Uterus (tissue), 2 donors: ENCODE results near the gene DUSP7.

Source experiments
- CTCF ChIP-seq, 4 experiments: fragments of 200-600 bp in 2 of 4; fragments of 450-650 bp in 2 of 4; sonication (generic) in 2 of 4; IDR thresholded peaks; one replicate each; pipeline ENCODE4 v1.5.1; 2016 to 2019; ENCODE audit warnings: antibody characterized with exemption in 4 of 4, mild to moderate bottlenecking in 2 of 4, moderate library complexity in 1 of 4
- POLR2A ChIP-seq, 2 donors: fragments of 450-650 bp; IDR thresholded peaks; one replicate each; pipeline ENCODE4 v1.6.1; 2016; ENCODE audit warnings: antibody characterized with exemption in 2 of 2, mild to moderate bottlenecking in 1 of 2, moderate library complexity in 1 of 2

GRCh38 chr3:52068055-52068571 lies 11.7 kb upstream of the DUSP7 start:
- TF ChIP-seq CTCF (IDR thresholded peaks at IDR 0.05) (no peak), POLR2A (IDR thresholded peaks at IDR 0.05) (no peak)
